ENCODE data around the gene GGCX. TPM values are rescaled to one million over a fixed set of nuclear protein-coding genes. Genes with fewer than 3 reads are reported as not detected.

Gene GGCX
- total RNA-seq, 1 experiment from 2014 or later = 60.5 TPM

DNA sequence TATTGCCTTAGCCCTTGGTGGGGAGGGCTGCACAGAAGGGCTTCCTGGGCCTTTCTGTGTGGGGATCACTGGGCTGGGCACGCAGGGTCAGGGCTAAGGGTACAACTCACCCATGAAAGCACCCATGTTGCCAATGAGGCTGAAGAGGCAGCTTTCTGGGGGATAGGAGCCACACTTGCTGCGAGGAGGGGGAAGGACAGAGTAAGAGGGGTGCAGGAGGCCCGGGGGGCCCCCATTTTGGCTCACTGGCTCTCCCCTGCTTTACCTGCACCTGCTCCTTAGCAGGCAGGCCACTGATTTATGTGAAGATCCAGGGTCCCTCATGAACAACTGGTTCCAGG is 38.9 kb upstream of the GGCX start:
- H3K4me1 ChIP-seq (ENCODE audit: insufficient read depth, low read length, poor library complexity, severe bottlenecking) = no peaks in the 10 kb centered on the region
- H3K27ac ChIP-seq (ENCODE audit: low read depth, low read length, poor library complexity, severe bottlenecking) = no peak overlapping the region
- TF ChIP-seq CTCF (conservative IDR thresholded peaks at IDR 0.05; ENCODE audit: low read depth, low read length) = no peak
- TF ChIP-seq EZH2 (IDR thresholded peaks at IDR 0.05; ENCODE audit: borderline replicate concordance, low read depth, low read length, poor library complexity, severe bottlenecking) = no peak
- no peak overlapping the region for H3K4me3 ChIP-seq (ENCODE audit: low read depth, low read length, poor library complexity, severe bottlenecking)
- DNase-seq (ENCODE audit: low spot score) = no peak
- BruUV-seq (replicated peaks) = no TSS peak
- intact Hi-C loops (cut with micrococcal nuclease; ENCODE audit: unreplicated experiment) = no loop called here
- POLR2A ChIA-PET (ENCODE audit: low non-redundant PET) = no interaction called here
- H3K9me3 ChIP-seq (ENCODE audit: low read depth, low read length, poor library complexity, severe bottlenecking) = no peaks in the 10 kb centered on the region
- H3K27me3 ChIP-seq (replicated peaks; ENCODE audit: insufficient read depth, low read depth, low read length, poor library complexity) = no peaks in the 10 kb centered on the region
- H3K36me3 ChIP-seq (ENCODE audit: insufficient read depth, low read length, poor library complexity, severe bottlenecking) = peaks cover 17% of the 10 kb centered on the region
- CTCF ChIA-PET = no interaction called here

DNA sequence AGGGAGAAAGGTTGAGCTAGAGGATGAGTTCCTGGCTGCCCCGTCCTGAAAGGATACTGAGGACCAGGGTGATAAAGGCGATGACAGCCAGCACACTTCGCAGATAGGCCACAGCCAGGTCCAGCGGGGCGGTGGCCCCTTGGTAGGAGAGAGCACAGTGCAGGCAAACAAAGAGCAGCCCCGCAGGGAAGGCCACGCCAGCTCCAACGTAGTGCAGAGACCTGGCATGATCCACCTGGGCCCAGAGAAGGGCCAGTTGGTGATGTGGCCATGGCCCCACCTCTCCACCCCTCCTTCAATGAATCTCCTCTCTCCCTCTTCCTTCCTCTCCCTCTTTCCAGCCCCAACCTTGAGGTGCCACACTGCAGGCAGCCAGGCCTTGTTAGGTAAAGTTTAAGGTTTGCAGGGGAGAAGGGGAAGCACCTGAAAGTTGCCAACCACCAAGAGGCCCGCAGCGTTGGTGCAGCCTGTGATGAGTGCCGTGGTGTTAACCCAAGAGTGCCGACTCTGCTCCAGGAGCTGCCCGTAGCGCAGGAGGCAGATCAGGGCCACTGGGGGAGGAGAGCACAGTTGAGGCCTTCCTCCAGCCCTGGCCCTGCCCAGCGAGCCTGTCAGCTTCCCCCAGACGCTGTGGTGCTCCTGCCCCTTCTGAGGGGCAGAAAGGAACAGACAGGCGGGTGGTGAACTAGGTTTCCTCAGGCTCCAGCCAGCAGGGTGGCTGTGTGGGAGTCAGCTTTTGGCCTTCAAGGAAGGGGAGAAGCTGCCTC is 38.4 kb upstream of the GGCX start:
- ChIA-PET CTCF (no interaction called here), POLR2A (ENCODE audit: low non-redundant PET) (no interaction called here)
- intact Hi-C loops (cut with micrococcal nuclease; ENCODE audit: unreplicated experiment) = no loop called here
- H3K36me3 ChIP-seq (ENCODE audit: insufficient read depth, low read length, poor library complexity, severe bottlenecking) = peaks cover 17% of the 10 kb centered on the region
- H3K4me3 ChIP-seq (ENCODE audit: low read depth, low read length, poor library complexity, severe bottlenecking) = no peak overlapping the region
- H3K9me3 ChIP-seq (ENCODE audit: low read depth, low read length, poor library complexity, severe bottlenecking) = no peaks in the 10 kb centered on the region
- DNase-seq (ENCODE audit: low spot score) = no peak
- no peak overlapping the region for H3K27ac ChIP-seq (ENCODE audit: low read depth, low read length, poor library complexity, severe bottlenecking)
- no peaks in the 10 kb centered on the region for H3K27me3 ChIP-seq (replicated peaks; ENCODE audit: insufficient read depth, low read depth, low read length, poor library complexity)
- no peak for TF ChIP-seq EZH2 (IDR thresholded peaks at IDR 0.05; ENCODE audit: borderline replicate concordance, low read depth, low read length, poor library complexity, severe bottlenecking)
- no peak for TF ChIP-seq CTCF (conservative IDR thresholded peaks at IDR 0.05; ENCODE audit: low read depth, low read length)
- BruUV-seq (replicated peaks) = no TSS peak
- no peaks in the 10 kb centered on the region for H3K4me1 ChIP-seq (ENCODE audit: insufficient read depth, low read length, poor library complexity, severe bottlenecking)

DNA sequence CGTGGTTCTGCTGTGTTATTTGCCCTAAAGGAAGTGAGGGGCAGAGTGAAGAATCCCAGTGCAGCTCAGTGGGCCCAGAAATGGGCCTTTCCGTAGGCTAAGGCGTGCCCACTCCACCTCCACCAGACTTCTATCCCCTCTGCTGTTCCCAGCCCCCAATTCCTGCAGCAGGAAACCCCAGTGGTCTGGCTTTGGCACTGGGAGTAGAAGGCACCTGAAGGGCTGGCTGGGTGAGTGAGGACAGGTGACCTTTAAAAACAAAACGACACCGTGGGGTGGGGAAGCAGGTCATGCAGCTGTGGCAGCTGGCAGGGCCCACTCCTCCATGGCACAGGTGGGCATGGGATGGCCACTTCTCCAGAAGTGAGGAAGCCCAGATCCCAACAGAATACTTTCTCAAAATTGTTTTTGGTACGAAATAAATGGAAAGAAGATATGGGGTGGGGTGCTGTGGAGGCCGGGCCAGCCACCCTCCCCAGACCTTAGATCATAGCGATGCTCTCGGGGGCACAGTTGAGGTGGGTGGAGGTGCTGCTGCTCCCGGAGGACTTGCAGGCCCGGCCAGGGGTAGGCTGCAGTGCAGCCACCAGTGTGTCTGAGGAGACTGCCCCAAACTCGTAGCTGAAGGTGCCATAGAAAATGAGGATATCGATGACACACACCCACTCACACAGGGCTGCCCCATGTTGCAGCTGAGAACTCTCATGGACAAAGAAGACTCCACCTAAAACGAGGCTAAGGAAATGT is 37.5 kb upstream of the GGCX start:
- H3K4me3 ChIP-seq (ENCODE audit: low read depth, low read length, poor library complexity, severe bottlenecking) = no peak overlapping the region
- no peaks in the 10 kb centered on the region for H3K9me3 ChIP-seq (ENCODE audit: low read depth, low read length, poor library complexity, severe bottlenecking)
- no peak overlapping the region for H3K27ac ChIP-seq (ENCODE audit: low read depth, low read length, poor library complexity, severe bottlenecking)
- ChIA-PET POLR2A (ENCODE audit: low non-redundant PET) (no interaction called here), CTCF (no interaction called here)
- no TSS peak for BruUV-seq (replicated peaks)
- H3K27me3 ChIP-seq (replicated peaks; ENCODE audit: insufficient read depth, low read depth, low read length, poor library complexity) = no peaks in the 10 kb centered on the region
- H3K36me3 ChIP-seq (ENCODE audit: insufficient read depth, low read length, poor library complexity, severe bottlenecking) = peaks cover 17% of the 10 kb centered on the region
- TF ChIP-seq EZH2 (IDR thresholded peaks at IDR 0.05; ENCODE audit: borderline replicate concordance, low read depth, low read length, poor library complexity, severe bottlenecking) = no peak
- no peak for TF ChIP-seq CTCF (conservative IDR thresholded peaks at IDR 0.05; ENCODE audit: low read depth, low read length)
- no peak for DNase-seq (ENCODE audit: low spot score)
- intact Hi-C loops (cut with micrococcal nuclease; ENCODE audit: unreplicated experiment) = no loop called here
- no peaks in the 10 kb centered on the region for H3K4me1 ChIP-seq (ENCODE audit: insufficient read depth, low read length, poor library complexity, severe bottlenecking)
